ENCODE measurements around the gene AHCYL2. TPM values are rescaled to one million over a fixed set of nuclear protein-coding genes. Genes with fewer than 3 reads are reported as not detected.

AHCYL2 gene
- total RNA-seq, 1 experiment from 2014 or later = 25.6 TPM

- TF ChIP-seq SMAD3 (CRISPR knock-in tag; IDR thresholded peaks at IDR 0.05; ENCODE audit: borderline replicate concordance) = no peak
Observed at GRCh38 chr7:129389829-129390228, 165.0 kb downstream of the AHCYL2 start (continued).

GRCh38 chr7:129390314-129390713 lies 165.5 kb downstream of the AHCYL2 start:
- DNase-seq (ENCODE audit: low spot score) = no peak
- CTCF ChIA-PET = interaction anchor here (1.4 to 2.1 kb wide), 4 partner anchors 14 to 47 kb away, joined by 7 to 12 read pairs (median 10); partner anchors contain the start of gene STRIP2
- H3K27ac Mint-ChIP-seq = no peak overlapping the region
- ATAC-seq = no peak
- no peaks in the 10 kb centered on the region for H3K27me3 Mint-ChIP-seq (ENCODE audit: low read depth)
- POLR2A ChIA-PET = no interaction called here
- no peak overlapping the region for H3K4me3 Mint-ChIP-seq
- H3K9me3 Mint-ChIP-seq = no peaks in the 10 kb centered on the region
- peaks cover 31% of the 10 kb centered on the region for H3K4me1 Mint-ChIP-seq
- H3K36me3 Mint-ChIP-seq = no peaks in the 10 kb centered on the region
- TF ChIP-seq ZNF317 (CRISPR knock-in tag; IDR thresholded peaks at IDR 0.05; ENCODE audit: borderline replicate concordance, low read depth) = no peak
- no peak for TF ChIP-seq SMAD3 (CRISPR knock-in tag; IDR thresholded peaks at IDR 0.05; ENCODE audit: borderline replicate concordance)
- no peak for TF ChIP-seq TEAD4 (CRISPR knock-in tag; IDR thresholded peaks at IDR 0.05)
- no peak for TF ChIP-seq GRHL2 (CRISPR knock-in tag; IDR thresholded peaks at IDR 0.05; ENCODE audit: insufficient replicate concordance, severe bottlenecking)
- TF ChIP-seq TCF7 (CRISPR knock-in tag; IDR thresholded peaks at IDR 0.05; ENCODE audit: low read depth) = no peak
- TF ChIP-seq, protein P1, sequence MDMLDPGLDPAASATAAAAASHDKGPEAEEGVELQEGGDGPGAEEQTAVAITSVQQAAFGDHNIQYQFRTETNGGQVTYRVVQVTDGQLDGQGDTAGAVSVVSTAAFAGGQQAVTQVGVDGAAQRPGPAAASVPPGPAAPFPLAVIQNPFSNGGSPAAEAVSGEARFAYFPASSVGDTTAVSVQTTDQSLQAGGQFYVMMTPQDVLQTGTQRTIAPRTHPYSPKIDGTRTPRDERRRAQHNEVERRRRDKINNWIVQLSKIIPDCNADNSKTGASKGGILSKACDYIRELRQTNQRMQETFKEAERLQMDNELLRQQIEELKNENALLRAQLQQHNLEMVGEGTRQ (CRISPR knock-in tag; IDR thresholded peaks at IDR 0.05) = no peak
- TF ChIP-seq, protein P2, sequence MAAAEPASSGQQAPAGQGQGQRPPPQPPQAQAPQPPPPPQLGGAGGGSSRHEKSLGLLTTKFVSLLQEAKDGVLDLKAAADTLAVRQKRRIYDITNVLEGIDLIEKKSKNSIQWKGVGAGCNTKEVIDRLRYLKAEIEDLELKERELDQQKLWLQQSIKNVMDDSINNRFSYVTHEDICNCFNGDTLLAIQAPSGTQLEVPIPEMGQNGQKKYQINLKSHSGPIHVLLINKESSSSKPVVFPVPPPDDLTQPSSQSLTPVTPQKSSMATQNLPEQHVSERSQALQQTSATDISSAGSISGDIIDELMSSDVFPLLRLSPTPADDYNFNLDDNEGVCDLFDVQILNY (CRISPR knock-in tag; IDR thresholded peaks at IDR 0.05) = no peak
- TF ChIP-seq, protein P3, sequence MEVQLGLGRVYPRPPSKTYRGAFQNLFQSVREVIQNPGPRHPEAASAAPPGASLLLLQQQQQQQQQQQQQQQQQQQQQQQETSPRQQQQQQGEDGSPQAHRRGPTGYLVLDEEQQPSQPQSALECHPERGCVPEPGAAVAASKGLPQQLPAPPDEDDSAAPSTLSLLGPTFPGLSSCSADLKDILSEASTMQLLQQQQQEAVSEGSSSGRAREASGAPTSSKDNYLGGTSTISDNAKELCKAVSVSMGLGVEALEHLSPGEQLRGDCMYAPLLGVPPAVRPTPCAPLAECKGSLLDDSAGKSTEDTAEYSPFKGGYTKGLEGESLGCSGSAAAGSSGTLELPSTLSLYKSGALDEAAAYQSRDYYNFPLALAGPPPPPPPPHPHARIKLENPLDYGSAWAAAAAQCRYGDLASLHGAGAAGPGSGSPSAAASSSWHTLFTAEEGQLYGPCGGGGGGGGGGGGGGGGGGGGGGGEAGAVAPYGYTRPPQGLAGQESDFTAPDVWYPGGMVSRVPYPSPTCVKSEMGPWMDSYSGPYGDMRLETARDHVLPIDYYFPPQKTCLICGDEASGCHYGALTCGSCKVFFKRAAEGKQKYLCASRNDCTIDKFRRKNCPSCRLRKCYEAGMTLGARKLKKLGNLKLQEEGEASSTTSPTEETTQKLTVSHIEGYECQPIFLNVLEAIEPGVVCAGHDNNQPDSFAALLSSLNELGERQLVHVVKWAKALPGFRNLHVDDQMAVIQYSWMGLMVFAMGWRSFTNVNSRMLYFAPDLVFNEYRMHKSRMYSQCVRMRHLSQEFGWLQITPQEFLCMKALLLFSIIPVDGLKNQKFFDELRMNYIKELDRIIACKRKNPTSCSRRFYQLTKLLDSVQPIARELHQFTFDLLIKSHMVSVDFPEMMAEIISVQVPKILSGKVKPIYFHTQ (CRISPR knock-in tag; IDR thresholded peaks at IDR 0.05) = no peak
- no peak for TF ChIP-seq ZNF396 (CRISPR knock-in tag; IDR thresholded peaks at IDR 0.05; ENCODE audit: borderline replicate concordance)
- TF ChIP-seq FOXJ3 (CRISPR knock-in tag; IDR thresholded peaks at IDR 0.05; ENCODE audit: borderline replicate concordance) = no peak
- no peak for TF ChIP-seq ATF6 (CRISPR knock-in tag; IDR thresholded peaks at IDR 0.05)

- Mint-ChIP-seq H3K4me1 (peaks cover 25% of the 10 kb centered on the region), H3K9me3 (no peaks in the 10 kb centered on the region), H3K27ac (no peak overlapping the region), H3K4me3 (no peak overlapping the region), H3K27me3 (ENCODE audit: low read depth) (no peaks in the 10 kb centered on the region), H3K36me3 (0 out of 2 replicates have a peak, but pooled peaks cover 2% of the 10 kb centered on the region)
- CTCF ChIA-PET = interaction anchor here (0.6 to 1.3 kb wide), 3 partner anchors 16 to 106 kb away, joined by 3 to 6 read pairs (median 5); no protein-coding TSS in a partner anchor
- ATAC-seq (no peak), DNase-seq (ENCODE audit: low spot score) (no peak)
- POLR2A ChIA-PET = no interaction called here
- TF ChIP-seq ZNF281 (CRISPR knock-in tag; IDR thresholded peaks at IDR 0.05) = no peak
- TF ChIP-seq NFE2L1 (CRISPR knock-in tag; IDR thresholded peaks at IDR 0.05) = no peak
- TF ChIP-seq TP53 (CRISPR knock-in tag; IDR thresholded peaks at IDR 0.05) = no peak
- TF ChIP-seq ETV6 (CRISPR knock-in tag; IDR thresholded peaks at IDR 0.05) = no peak
- no peak for TF ChIP-seq PRRX2 (CRISPR knock-in tag; IDR thresholded peaks at IDR 0.05)
- TF ChIP-seq FOXP1 (CRISPR knock-in tag; IDR thresholded peaks at IDR 0.05; ENCODE audit: borderline replicate concordance) = no peak
- TF ChIP-seq CREB1 (CRISPR knock-in tag; IDR thresholded peaks at IDR 0.05) = no peak
- TF ChIP-seq, protein P4, sequence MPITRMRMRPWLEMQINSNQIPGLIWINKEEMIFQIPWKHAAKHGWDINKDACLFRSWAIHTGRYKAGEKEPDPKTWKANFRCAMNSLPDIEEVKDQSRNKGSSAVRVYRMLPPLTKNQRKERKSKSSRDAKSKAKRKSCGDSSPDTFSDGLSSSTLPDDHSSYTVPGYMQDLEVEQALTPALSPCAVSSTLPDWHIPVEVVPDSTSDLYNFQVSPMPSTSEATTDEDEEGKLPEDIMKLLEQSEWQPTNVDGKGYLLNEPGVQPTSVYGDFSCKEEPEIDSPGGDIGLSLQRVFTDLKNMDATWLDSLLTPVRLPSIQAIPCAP (CRISPR knock-in tag; IDR thresholded peaks at IDR 0.05) = no peak
- no peak for TF ChIP-seq MYBL2 (CRISPR knock-in tag; IDR thresholded peaks at IDR 0.05)
- TF ChIP-seq, protein P2 (CRISPR knock-in tag; IDR thresholded peaks at IDR 0.05) = no peak
- no peak for TF ChIP-seq ZNF263 (CRISPR knock-in tag; IDR thresholded peaks at IDR 0.05; ENCODE audit: low read depth)
- TF ChIP-seq EMX1 (CRISPR knock-in tag; IDR thresholded peaks at IDR 0.05) = no peak
Observed at GRCh38 chr7:129391546-129392171, 166.8 kb downstream of the AHCYL2 start.
